Activated CD8-positive, alpha-beta memory T cell treated with anti-CD3 and anti-CD28 coated beads for 1 hour (primary cell): ENCODE results near the gene RERE.

Experiments
- DNase-seq, 2 donors: peaks; one replicate each; pipeline ENCODE4 v3.0.0-alpha.2; 2020; ENCODE audit warnings: low read depth in 1 of 2; ENCODE audit errors: extremely low read depth in 1 of 2

The RERE gene

GRCh38 chr1:8374356-8374755, 443.1 kb downstream of the RERE start:
- no peak for DNase-seq

- no peak for DNase-seq
Measured at GRCh38 chr1:8373581-8374241, 443.7 kb downstream of the RERE start.

GRCh38 chr1:8373125-8373524, 444.3 kb downstream of the RERE start:
- no peak for DNase-seq

- DNase-seq: no peak
Measured at GRCh38 chr1:8371372-8371991, 446.0 kb downstream of the RERE start.

GRCh38 chr1:8370905-8371315, 446.5 kb downstream of the RERE start:
- DNase-seq: no peak

GRCh38 chr1:8370046-8370881, 447.2 kb downstream of the RERE start:
- DNase-seq: no peak

GRCh38 chr1:8368956-8369639, 448.3 kb downstream of the RERE start:
- DNase-seq: no peak

GRCh38 chr1:8367571-8368194, 449.8 kb downstream of the RERE start:
- no peak for DNase-seq

- no peak for DNase-seq
Measured at GRCh38 chr1:8365661-8366362, 451.6 kb downstream of the RERE start.

- no peak for DNase-seq
Measured at GRCh38 chr1:8364528-8365442, 452.7 kb downstream of the RERE start.

GRCh38 chr1:8363767-8364301, 453.6 kb downstream of the RERE start:
- no peak for DNase-seq

- DNase-seq: no peak
Measured at GRCh38 chr1:8363186-8363766, 454.2 kb downstream of the RERE start.

- DNase-seq: no peak
Measured at GRCh38 chr1:8362701-8363101, 454.7 kb downstream of the RERE start.

GRCh38 chr1:8361198-8361849, 456.1 kb downstream of the RERE start:
- DNase-seq: no peak

GRCh38 chr1:8360493-8361197, 456.8 kb downstream of the RERE start:
- no peak for DNase-seq

- DNase-seq: no peak
Measured at GRCh38 chr1:8359617-8360481, 457.6 kb downstream of the RERE start.
